SU-DHL-6 (cell line): Measurements from ENCODE around the gene RHOA.

Experiments
- H2AFZ ChIP-seq: fragments of 200-600 bp; sonication (generic); 2 replicates; pipeline ENCODE4 v1.6.1; 2014; ENCODE audit warnings: low read depth, mild to moderate bottlenecking, moderate library complexity, mixed read lengths, antibody characterized with exemption, low read length; ENCODE audit not compliant: severe bottlenecking
- H3F3A ChIP-seq: fragments of 200-600 bp; shearing (Covaris generic); 2 replicates; pipeline ENCODE4 v1.6.0; 2016; ENCODE audit warnings: antibody characterized with exemption, mild to moderate bottlenecking; ENCODE audit not compliant: insufficient read depth
- H3K27ac ChIP-seq: fragments of 200-600 bp; sonication (generic); 2 replicates; pipeline ENCODE4 v1.5.1; 2016; ENCODE audit warnings: low read depth, mild to moderate bottlenecking, low read length, moderate library complexity, mixed read lengths
- H3K27me3 ChIP-seq: fragments of 200-600 bp; sonication (generic), shearing (Covaris generic); 2 replicates; pipeline ENCODE4 v1.6.0; 2014; ENCODE audit warnings: mild to moderate bottlenecking, low read length
- H3K36me3 ChIP-seq: fragments of 200-600 bp; sonication (generic); 2 replicates; pipeline ENCODE4 v1.6.1; 2014; ENCODE audit warnings: mild to moderate bottlenecking, low read length, mixed read lengths
- H3K4me2 ChIP-seq: fragments of 300-600, 200-600 bp; shearing (Covaris generic), sonication (generic); 2 replicates; pipeline ENCODE4 v1.6.0; 2014; ENCODE audit warnings: low read length, low read depth, mild to moderate bottlenecking; ENCODE audit not compliant: poor library complexity, severe bottlenecking
- H3K4me3 ChIP-seq: fragments of 200-600 bp; sonication (generic); 2 replicates; pipeline ENCODE4 v1.5.1; 2014; ENCODE audit warnings: antibody characterized with exemption, low read length, mild to moderate bottlenecking, mixed read lengths; ENCODE audit not compliant: insufficient read depth, poor library complexity, severe bottlenecking
- H3K79me2 ChIP-seq: fragments of 200-600 bp; sonication (generic); 2 replicates; pipeline ENCODE4 v1.6.1; 2014; ENCODE audit warnings: mild to moderate bottlenecking, low read length, moderate library complexity; ENCODE audit not compliant: insufficient read depth
- H3K9ac ChIP-seq: fragments of 200-600 bp; sonication (generic); 2 replicates; pipeline ENCODE4 v1.7.0; 2014; ENCODE audit warnings: mild to moderate bottlenecking, low read length
- H3K9me2 ChIP-seq: fragments of 200-600 bp; sonication (generic); replicated peaks from 2 replicates; pipeline ENCODE4 v1.6.1; 2014; ENCODE audit warnings: low read length; ENCODE audit not compliant: insufficient read depth
- H3K9me3 ChIP-seq: fragments of 200-600 bp; sonication (generic); 2 replicates; pipeline ENCODE4 v1.6.1; 2014; ENCODE audit warnings: low read length, mixed read lengths; ENCODE audit not compliant: insufficient read depth
- H4K20me1 ChIP-seq: fragments of 200-600 bp; sonication (generic); 2 replicates; pipeline ENCODE4 v1.6.1; 2014; ENCODE audit warnings: low read depth, mild to moderate bottlenecking, antibody characterized with exemption, low read length, moderate library complexity, mixed read lengths
- CTCF ChIP-seq: fragments of 200-600 bp; sonication (generic); IDR thresholded peaks from one replicate; pipeline ENCODE4 v1.5.1; 2017; ENCODE audit warnings: antibody characterized with exemption, mild to moderate bottlenecking, low read length, moderate library complexity; ENCODE audit not compliant: insufficient read depth, poor library complexity, severe bottlenecking
- EZH2phosphoT487 ChIP-seq: fragments of 200-600 bp; sonication (generic), shearing (Covaris generic); conservative IDR thresholded peaks from 2 replicates; pipeline ENCODE4 v1.6.1; 2018; ENCODE audit warnings: mild to moderate bottlenecking, antibody characterized with exemption, low read length, moderate library complexity, mixed read lengths

RHOA gene

GRCh38 chr3:49346797-49347251, 65.0 kb downstream of the RHOA start:
- Histone ChIP-seq H3K9ac (no peak overlapping the region), H3K9me3 (no peaks in the 10 kb centered on the region), H3K27me3 (no peaks in the 10 kb centered on the region), H4K20me1 (no peaks in the 10 kb centered on the region), H3K4me3 (no peak overlapping the region), H3K9me2 (no peaks in the 10 kb centered on the region), H3K79me2 (no peaks in the 10 kb centered on the region), H3K4me2 (no peak overlapping the region), H2AFZ (no peak overlapping the region), H3K36me3 (no peaks in the 10 kb centered on the region), H3F3A (0 out of 2 replicates have a peak, but pooled peaks cover 10% of the 10 kb centered on the region), H3K27ac (no peak overlapping the region)
- TF ChIP-seq CTCF (no peak), EZH2phosphoT487 (no peak)

- TF ChIP-seq EZH2phosphoT487 (no peak), CTCF (no peak)
- Histone ChIP-seq H3K9ac (no peak overlapping the region), H3K36me3 (no peaks in the 10 kb centered on the region), H3F3A (peaks cover 17% of the 10 kb centered on the region), H3K27ac (no peak overlapping the region), H2AFZ (no peak overlapping the region), H3K27me3 (no peaks in the 10 kb centered on the region), H3K4me2 (no peak overlapping the region), H3K4me3 (no peak overlapping the region), H3K9me3 (no peaks in the 10 kb centered on the region), H3K9me2 (no peaks in the 10 kb centered on the region), H4K20me1 (no peaks in the 10 kb centered on the region), H3K79me2 (peaks cover 17% of the 10 kb centered on the region)
Measured at GRCh38 chr3:49343163-49343562, 68.6 kb downstream of the RHOA start.

- no peaks in the 10 kb centered on the region for H3K27me3 ChIP-seq
- TF ChIP-seq CTCF (no peak), EZH2phosphoT487 (no peak)
- H3K36me3 ChIP-seq = no peaks in the 10 kb centered on the region
- no peak overlapping the region for H3K9ac ChIP-seq
- peak overlapping the region; percentile 1 for H2AFZ ChIP-seq
- H4K20me1 ChIP-seq = no peaks in the 10 kb centered on the region
- H3K4me2 ChIP-seq = no peak overlapping the region
- no peak overlapping the region for H3K27ac ChIP-seq
- H3K9me2 ChIP-seq = no peaks in the 10 kb centered on the region
- H3F3A ChIP-seq = peaks cover 17% of the 10 kb centered on the region
- peaks cover 28% of the 10 kb centered on the region for H3K79me2 ChIP-seq
- H3K4me3 ChIP-seq = no peak overlapping the region
- H3K9me3 ChIP-seq = no peaks in the 10 kb centered on the region
Measured at GRCh38 chr3:49341996-49342395, 69.8 kb downstream of the RHOA start.
